Mesenchymal stem cell (in vitro differentiated cells and primary cell): ENCODE data around the gene CCDC137.

ENCODE experiments used
- DNase-seq: peaks from one replicate; pipeline ENCODE4 v3.0.0-alpha.2; 2013
- H2AFZ ChIP-seq: one replicate; pipeline ENCODE4 v1.6.1; 2013; ENCODE audit warnings: low read depth, mild to moderate bottlenecking, control low read depth, inconsistent platforms, low read length, moderate library complexity
- H2AK5ac ChIP-seq: 2 replicates; pipeline ENCODE4 v1.6.1; 2013; ENCODE audit warnings: low read length, moderate library complexity, mild to moderate bottlenecking, inconsistent platforms; ENCODE audit not compliant: severe bottlenecking
- H2BK120ac ChIP-seq: one replicate; pipeline ENCODE4 v1.6.1; 2013; ENCODE audit warnings: low read depth, mild to moderate bottlenecking, inconsistent platforms, low read length, moderate library complexity
- H2BK12ac ChIP-seq, 2 experiments: one replicate each; pipeline ENCODE4 v1.6.1; 2013; ENCODE audit warnings: inconsistent platforms in 2 of 2, low read length in 2 of 2, mild to moderate bottlenecking in 2 of 2, moderate library complexity in 2 of 2, control low read depth in 1 of 2
- H2BK15ac ChIP-seq: one replicate; pipeline ENCODE4 v1.6.1; 2013; ENCODE audit warnings: mild to moderate bottlenecking, low read depth, inconsistent platforms; ENCODE audit not compliant: poor library complexity, severe bottlenecking
- H2BK5ac ChIP-seq: 2 replicates; pipeline ENCODE4 v1.6.1; 2013; ENCODE audit warnings: low read depth, mild to moderate bottlenecking, low read length, control low read depth, inconsistent platforms; ENCODE audit not compliant: poor library complexity, severe bottlenecking
- H3K14ac ChIP-seq, 2 experiments: one replicate each; pipeline ENCODE4 v1.6.1; 2013; ENCODE audit warnings: inconsistent platforms in 2 of 2, low read length in 2 of 2, control low read depth in 1 of 2, mild to moderate bottlenecking in 1 of 2, moderate library complexity in 1 of 2
- H3K18ac ChIP-seq, 2 experiments: one replicate each; pipeline ENCODE4 v1.6.1; 2013; ENCODE audit warnings: inconsistent platforms in 2 of 2, low read length in 2 of 2, control low read depth in 1 of 2, low read depth in 1 of 2, mild to moderate bottlenecking in 1 of 2
- H3K23ac ChIP-seq, 2 experiments: one replicate each; pipeline ENCODE4 v1.6.1; 2013; ENCODE audit warnings: inconsistent platforms in 2 of 2, low read length in 2 of 2, mild to moderate bottlenecking in 2 of 2, moderate library complexity in 2 of 2, control low read depth in 1 of 2
- H3K27ac ChIP-seq: 2 replicates; pipeline ENCODE4 v1.5.1; 2013; ENCODE audit warnings: mild to moderate bottlenecking, moderate library complexity, low read length, control low read depth, inconsistent platforms; ENCODE audit not compliant: poor library complexity, severe bottlenecking
- H3K27me3 ChIP-seq, 2 experiments: 2 replicates each; pipeline versions ENCODE4 v1.6.1 to v1.7.0; 2013; ENCODE audit warnings: low read length in 2 of 2, mild to moderate bottlenecking in 2 of 2, moderate library complexity in 2 of 2, control low read depth in 1 of 2, inconsistent platforms in 1 of 2; ENCODE audit not compliant: control insufficient read depth in 1 of 2, insufficient read depth in 1 of 2
- H3K36me3 ChIP-seq, 2 experiments: 2 replicates each; pipeline versions ENCODE4 v1.6.1 to v1.7.0; 2013; ENCODE audit warnings: low read length in 2 of 2, control low read depth in 1 of 2, inconsistent platforms in 1 of 2, low read depth in 1 of 2, mild to moderate bottlenecking in 1 of 2; ENCODE audit not compliant: insufficient read depth in 2 of 2, control insufficient read depth in 1 of 2
- H3K4ac ChIP-seq, 2 experiments: one replicate each; pipeline ENCODE4 v1.6.1; 2013; ENCODE audit warnings: inconsistent platforms in 2 of 2, low read length in 2 of 2, mild to moderate bottlenecking in 2 of 2, moderate library complexity in 2 of 2, control low read depth in 1 of 2, low read depth in 1 of 2
- H3K4me1 ChIP-seq: 2 replicates; pipeline ENCODE4 v1.6.1; 2013; ENCODE audit warnings: low read depth, low read length, control low read depth; ENCODE audit not compliant: control insufficient read depth, insufficient read depth
- H3K4me2 ChIP-seq: 2 replicates; pipeline ENCODE4 v1.6.1; 2013; ENCODE audit warnings: low read length, mild to moderate bottlenecking, inconsistent platforms; ENCODE audit not compliant: poor library complexity, severe bottlenecking
- H3K4me3 ChIP-seq, 2 experiments: 2 replicates each; pipeline versions ENCODE4 v1.5.1 to v1.7.0; 2013; ENCODE audit warnings: low read length in 2 of 2, mild to moderate bottlenecking in 2 of 2, control low read depth in 1 of 2, low read depth in 1 of 2; ENCODE audit not compliant: insufficient read depth in 1 of 2
- H3K79me1 ChIP-seq: replicated peaks from 2 replicates; pipeline ENCODE4 v1.6.1; 2013; ENCODE audit warnings: mild to moderate bottlenecking, control low read depth, low read length, inconsistent platforms; ENCODE audit not compliant: poor library complexity, severe bottlenecking
- H3K9ac ChIP-seq: 2 replicates; pipeline ENCODE4 v1.7.0; 2013; ENCODE audit warnings: mild to moderate bottlenecking, low read length, moderate library complexity
- H3K9me3 ChIP-seq: 2 replicates; pipeline ENCODE4 v1.7.0; 2013; ENCODE audit warnings: mild to moderate bottlenecking, low read length; ENCODE audit not compliant: control insufficient read depth
- H4K8ac ChIP-seq: one replicate; pipeline ENCODE4 v1.6.1; 2013; ENCODE audit warnings: inconsistent platforms, mild to moderate bottlenecking, low read length, moderate library complexity
- H4K91ac ChIP-seq: one replicate; pipeline ENCODE4 v1.6.1; 2013; ENCODE audit warnings: mild to moderate bottlenecking, low read length, inconsistent platforms
- WGBS: methylation state at CpG from one replicate; pipeline ENCODE4 v1.1.7; 2013; ENCODE audit warnings: mixed read lengths; 5-methylcytosine and 5-hydroxymethylcytosine counted together

Gene CCDC137

DNA sequence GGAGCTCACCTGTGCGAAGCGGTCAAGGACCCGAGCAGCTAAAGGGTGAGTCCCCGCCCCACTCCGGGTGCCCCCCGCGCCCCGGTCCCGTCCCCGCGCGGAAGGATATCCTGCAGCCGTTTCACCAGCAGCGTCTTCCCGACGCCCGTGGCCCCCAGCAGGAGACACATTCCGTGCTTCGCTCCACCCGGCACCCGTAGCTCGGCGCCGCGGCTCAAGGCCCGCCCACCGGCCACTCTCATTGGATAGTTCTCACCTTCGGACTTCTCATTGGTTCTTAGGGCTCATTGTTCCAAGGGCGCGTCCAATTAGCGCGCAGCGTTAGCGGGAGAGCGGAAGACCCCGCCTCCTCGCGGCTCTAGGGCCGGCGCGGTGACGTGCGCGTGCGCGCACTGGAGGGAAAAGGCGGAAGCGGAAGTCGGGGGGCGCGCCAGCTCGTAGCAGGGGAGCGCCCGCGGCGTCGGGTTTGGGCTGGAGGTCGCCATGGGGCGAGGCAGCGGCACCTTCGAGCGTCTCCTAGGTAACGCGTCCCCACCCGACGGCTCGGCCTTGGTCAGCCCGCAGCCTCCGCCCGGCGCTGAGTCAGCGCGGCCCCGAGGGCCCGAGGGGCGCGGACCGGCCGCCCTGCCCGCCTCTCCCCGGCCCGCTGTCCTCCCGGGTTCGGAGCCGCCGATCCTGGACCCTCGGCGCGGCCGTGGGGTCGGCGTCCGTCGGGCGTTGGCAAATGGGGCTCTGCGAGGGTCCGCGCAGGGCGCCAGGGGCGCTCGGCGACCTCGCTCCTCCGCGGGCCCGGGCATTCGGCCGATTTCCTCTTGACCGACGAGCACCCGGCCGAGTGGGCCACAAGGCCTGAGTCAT is 17.3 kb downstream of the CCDC137 start, which contains the start of the genes ARL16 and HGS:
Gene ARL16, minus strand, starts transcription at position 214 of the 858 bp plus-strand sequence. Its CDS starts 44 bp downstream, at position 170.
Gene HGS, plus strand, starts transcription at position 428 of the 858 bp plus-strand sequence. Its CDS starts 56 bp downstream, at position 484.
- H4K8ac ChIP-seq: peak within 1 kb of the TSS; percentile 81

DNA sequence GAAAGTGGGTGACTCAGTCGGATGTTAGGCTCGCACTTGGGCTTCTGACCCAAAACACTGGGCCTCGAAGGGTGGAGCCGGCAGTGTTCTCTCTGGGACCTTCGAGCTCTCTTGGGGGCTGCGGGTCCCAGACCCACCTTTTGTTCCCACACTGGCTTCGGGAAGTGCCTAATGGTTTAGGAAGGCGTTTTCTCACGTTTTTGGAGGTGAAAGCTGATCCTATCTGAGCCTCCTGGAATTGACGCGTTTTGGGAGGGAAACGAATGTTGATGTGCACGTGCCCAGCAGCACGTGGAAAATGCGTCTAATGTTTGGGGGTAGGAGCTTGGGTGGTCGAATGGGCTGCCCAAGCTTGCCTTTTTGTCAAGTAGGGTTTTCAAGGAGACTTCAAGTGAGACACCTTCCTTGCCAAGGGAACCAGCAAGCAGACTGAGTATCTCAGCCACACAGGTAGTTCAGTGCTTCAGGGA is 17.9 kb downstream of the CCDC137 start:
- no peaks in the 10 kb centered on the region for H3K27me3 ChIP-seq

More for the DNA sequence above, 17.3 kb downstream of the CCDC137 start, which contains the start of the genes ARL16 and HGS:
- no peaks in the 10 kb centered on the region for H3K27me3 ChIP-seq
- peak within 1 kb of the TSS; percentile 85 for H3K27ac ChIP-seq
- under 1% methylated on average over 108 of the region's 112 CpGs for WGBS
- peak within 1 kb of the TSS; percentile 41 to 85 for H3K14ac ChIP-seq
- H3K36me3 ChIP-seq: peaks cover 42 to 51% of the 10 kb centered on the region in 2 experiments
- peak within 1 kb of the TSS; percentile 77 for H2AFZ ChIP-seq
- H3K4me2 ChIP-seq: peak within 1 kb of the TSS; percentile 92
- peak within 1 kb of the TSS; percentile 50 for H2AK5ac ChIP-seq
- H2BK5ac ChIP-seq: peak within 1 kb of the TSS; percentile 87
- peak within 1 kb of the TSS in 1 of 2 experiments; percentile 39 for H2BK12ac ChIP-seq
- peak within 1 kb of the TSS; percentile 70 to 84 for H3K18ac ChIP-seq
- peak; percentile 99 for DNase-seq
- H3K79me1 ChIP-seq: peaks cover 8% of the 10 kb centered on the region
- H3K4ac ChIP-seq: peak within 1 kb of the TSS; percentile 83 to 92
- H3K4me3 ChIP-seq: peak within 1 kb of the TSS; percentile 88 to 89
- peak within 1 kb of the TSS; percentile 17 for H2BK15ac ChIP-seq
- H3K9me3 ChIP-seq: no peaks in the 10 kb centered on the region
- H3K23ac ChIP-seq: peak within 1 kb of the TSS in 1 of 2 experiments; percentile 70
- peaks cover 40% of the 10 kb centered on the region for H3K4me1 ChIP-seq
- peak within 1 kb of the TSS; percentile 80 for H4K91ac ChIP-seq
- H2BK120ac ChIP-seq: peak within 1 kb of the TSS; percentile 68
- H3K9ac ChIP-seq: peak within 1 kb of the TSS; percentile 92

DNA sequence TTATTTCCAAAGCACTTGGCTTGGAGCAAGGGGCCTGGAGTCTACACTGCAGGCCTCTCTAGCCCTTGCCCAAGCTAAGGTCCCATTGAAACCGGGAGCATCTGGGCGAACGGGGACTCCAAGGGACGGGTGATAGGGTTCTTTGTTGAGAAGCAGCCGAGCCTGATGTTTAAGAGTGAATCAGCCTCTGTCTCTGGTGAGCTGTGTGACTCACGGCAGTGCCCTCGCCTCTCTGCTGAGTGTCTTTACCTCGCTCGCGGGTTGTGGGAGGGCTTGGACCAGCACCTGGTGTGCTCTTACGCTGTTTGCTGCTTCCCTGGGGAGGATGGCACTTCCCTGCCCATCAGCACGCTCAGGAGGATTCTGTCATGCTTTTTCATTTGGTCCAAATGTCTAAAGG is 18.6 kb downstream of the CCDC137 start:
- Histone ChIP-seq H3K36me3 (peaks cover 54 to 55% of the 10 kb centered on the region in 2 experiments), H3K18ac (no peak overlapping the region), H3K4me2 (peak overlapping the region; percentile 92), H3K27me3 (no peaks in the 10 kb centered on the region), H3K4me3 (peak overlapping the region; percentile 88 to 89), H3K27ac (peak overlapping the region; percentile 85), H3K4ac (no peak overlapping the region), H2BK120ac (no peak overlapping the region), H3K4me1 (peaks cover 37% of the 10 kb centered on the region), H3K79me1 (peaks cover 10% of the 10 kb centered on the region), H3K9ac (peak overlapping the region; percentile 92), H3K14ac (no peak overlapping the region), H2AK5ac (no peak overlapping the region), H4K8ac (no peak overlapping the region), H2AFZ (no peak overlapping the region), H3K23ac (peak overlapping the region in 1 of 2 experiments; percentile 18), H2BK15ac (no peak overlapping the region), H3K9me3 (no peaks in the 10 kb centered on the region), H2BK12ac (no peak overlapping the region), H4K91ac (peak overlapping the region; percentile 2), H2BK5ac (no peak overlapping the region)
- DNase-seq: peak; percentile 84
- whole genome bisulfite sequencing: 37% methylated on average over 12 of the region's 12 CpGs

More for the DNA sequence above, 17.9 kb downstream of the CCDC137 start:
- H3K14ac ChIP-seq: no peak overlapping the region
- H3K9me3 ChIP-seq: no peaks in the 10 kb centered on the region
- no peak overlapping the region for H2BK120ac ChIP-seq
- no peak overlapping the region for H4K91ac ChIP-seq
- no peak overlapping the region for H2BK5ac ChIP-seq
- H3K9ac ChIP-seq: peak overlapping the region; percentile 92
- peak overlapping the region in 1 of 2 experiments; percentile 46 for H3K23ac ChIP-seq
- H3K27ac ChIP-seq: peak overlapping the region; percentile 85
- peaks cover 49 to 54% of the 10 kb centered on the region in 2 experiments for H3K36me3 ChIP-seq
- peaks cover 11% of the 10 kb centered on the region for H3K79me1 ChIP-seq
- H3K4me3 ChIP-seq: peak overlapping the region; percentile 88 to 89
- peak overlapping the region; percentile 78 to 80 for H3K4ac ChIP-seq
- peak; percentile 89 for DNase-seq
- H2BK15ac ChIP-seq: no peak overlapping the region
- H3K18ac ChIP-seq: peak overlapping the region; percentile 35 to 70
- peak overlapping the region; percentile 50 for H4K8ac ChIP-seq
- H3K4me1 ChIP-seq: peaks cover 40% of the 10 kb centered on the region
- peak overlapping the region; percentile 7 for H2AK5ac ChIP-seq
- peak overlapping the region; percentile 92 for H3K4me2 ChIP-seq
- no peak overlapping the region for H2BK12ac ChIP-seq
- 14% methylated on average over 16 of the region's 16 CpGs for WGBS
- no peak overlapping the region for H2AFZ ChIP-seq

DNA sequence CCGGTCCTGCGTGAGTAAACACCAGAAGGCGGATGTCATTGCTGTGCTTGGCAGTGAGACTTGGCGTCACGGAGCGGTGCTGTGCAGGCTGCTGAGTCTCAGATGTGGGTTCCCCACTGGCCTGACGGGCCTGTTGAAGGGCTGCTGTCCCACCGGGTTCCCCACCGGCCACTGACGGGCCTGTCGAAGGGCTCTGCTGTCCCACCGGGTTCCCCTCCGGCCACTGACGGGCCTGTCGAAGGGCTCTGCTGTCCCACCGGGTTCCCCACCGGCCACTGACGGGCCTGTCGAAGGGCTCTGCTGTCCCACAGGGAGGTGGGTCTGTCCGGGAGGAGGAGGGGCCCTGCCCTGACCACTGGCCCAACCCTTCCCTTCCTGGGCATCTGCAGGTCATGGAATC is 20.1 kb downstream of the CCDC137 start:
- Histone ChIP-seq H3K9me3 (no peaks in the 10 kb centered on the region), H2BK5ac (no peak overlapping the region), H3K36me3 (peaks cover 61% of the 10 kb centered on the region in 2 experiments), H3K9ac (no peak overlapping the region), H4K8ac (no peak overlapping the region), H2AFZ (no peak overlapping the region), H3K4me1 (peaks cover 32% of the 10 kb centered on the region), H2BK12ac (no peak overlapping the region), H2BK15ac (no peak overlapping the region), H3K18ac (no peak overlapping the region), H3K4me3 (no peak overlapping the region), H3K23ac (no peak overlapping the region), H3K14ac (no peak overlapping the region), H3K27ac (no peak overlapping the region), H3K27me3 (no peaks in the 10 kb centered on the region), H2AK5ac (no peak overlapping the region), H3K79me1 (peaks cover 10% of the 10 kb centered on the region), H3K4me2 (no peak overlapping the region), H4K91ac (no peak overlapping the region), H2BK120ac (no peak overlapping the region), H3K4ac (no peak overlapping the region)
- no peak for DNase-seq
- WGBS: 96% methylated on average over 20 of the region's 20 CpGs
